CD4-positive, alpha-beta T cell treated with Interleukin-6 for 4 hours (primary cell): ENCODE results near the gene TAGAP.
A peak's percentile ranks its signal among the peaks of the same experiment; 100 is the strongest.

Experiments
- DNase-seq: peaks from one replicate; pipeline ENCODE4 v3.0.0-alpha.2; 2020; ENCODE audit warnings: mixed read lengths

Gene TAGAP

DNA sequence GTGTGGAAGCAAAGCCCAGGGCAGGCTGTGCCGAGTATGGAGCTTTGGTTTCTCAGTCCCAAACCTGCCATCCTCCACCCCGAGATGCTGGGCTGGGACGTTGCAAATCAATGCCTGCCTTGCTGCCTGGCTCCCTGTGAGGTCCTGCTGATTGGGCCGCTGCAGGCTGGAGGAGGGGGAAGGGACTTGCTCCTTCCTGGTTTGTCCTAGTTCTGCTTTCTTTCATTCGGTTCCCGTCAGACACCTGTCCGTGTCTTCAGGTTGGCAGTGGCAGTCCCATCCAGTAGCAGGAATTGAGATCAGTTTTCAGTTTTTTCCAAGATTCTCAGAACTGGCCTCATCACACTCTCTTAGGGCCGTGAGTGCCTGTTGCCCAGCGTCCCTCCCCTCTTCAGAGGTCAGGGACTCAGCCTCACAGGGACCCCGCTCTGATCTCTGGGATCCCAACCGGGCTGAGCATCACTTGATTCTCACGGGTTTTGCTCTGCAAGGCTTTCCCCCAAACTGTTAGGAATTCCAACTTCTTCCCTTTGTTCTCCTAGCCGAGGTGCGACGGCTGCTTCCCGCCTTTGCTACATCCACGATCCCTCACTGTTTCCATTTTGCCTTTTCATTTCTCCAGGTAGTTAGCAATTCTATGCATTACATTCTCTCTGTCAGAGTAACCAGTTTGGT is 24.2 kb upstream of the TAGAP start:
- DNase-seq, result no peak

GRCh38 chr6:159067334-159067733 is 22.5 kb upstream of the TAGAP start:
- no peak for DNase-seq

- no peak for DNase-seq
Observed at GRCh38 chr6:159066483-159066882, 21.7 kb upstream of the TAGAP start.

GRCh38 chr6:159065759-159066329 is 21.1 kb upstream of the TAGAP start:
- no peak for DNase-seq

GRCh38 chr6:159065091-159065490 is 20.3 kb upstream of the TAGAP start:
- DNase-seq, result no peak

DNA sequence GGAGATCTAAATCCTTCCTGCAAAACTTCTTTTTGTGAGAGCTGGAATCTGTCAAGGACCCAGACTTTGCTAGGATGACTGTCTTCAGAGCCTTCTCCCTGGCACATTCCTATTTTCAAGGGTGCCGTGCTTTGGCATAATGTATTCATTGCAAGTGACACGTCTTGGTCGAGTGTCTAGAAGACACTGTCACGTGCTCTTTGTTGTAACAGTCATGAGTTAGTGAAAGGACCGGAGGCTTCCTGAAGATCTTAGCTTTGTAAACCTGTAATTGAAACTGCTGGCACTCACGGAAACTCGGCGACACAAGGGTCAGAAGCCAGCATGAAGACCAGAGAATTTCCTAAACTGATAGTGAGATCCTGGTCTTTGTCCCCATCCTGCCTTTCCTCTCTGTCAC is 19.7 kb upstream of the TAGAP start:
- DNase-seq, result peak; percentile 32

GRCh38 chr6:159063549-159063948 is 18.8 kb upstream of the TAGAP start:
- DNase-seq, result no peak

DNA sequence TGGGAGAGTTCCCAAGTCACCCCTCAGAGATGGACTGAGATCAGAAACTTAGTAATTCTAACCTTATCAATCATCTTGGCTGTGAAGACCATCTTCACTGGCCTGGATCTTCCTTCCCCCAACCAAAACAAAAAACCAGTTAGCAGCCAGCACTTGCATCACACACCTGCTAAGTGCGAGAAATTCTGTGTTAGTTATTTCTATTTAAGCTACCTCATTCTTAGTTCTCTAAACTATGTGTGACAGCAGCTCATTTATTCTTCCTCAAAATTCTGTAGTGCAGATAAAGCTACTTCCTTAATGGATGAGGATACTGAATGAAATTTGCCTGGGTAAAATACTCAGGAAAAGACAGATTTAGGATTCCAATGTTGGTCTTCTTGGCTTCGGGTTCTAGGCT is 18.2 kb upstream of the TAGAP start:
- DNase-seq, result no peak

DNA sequence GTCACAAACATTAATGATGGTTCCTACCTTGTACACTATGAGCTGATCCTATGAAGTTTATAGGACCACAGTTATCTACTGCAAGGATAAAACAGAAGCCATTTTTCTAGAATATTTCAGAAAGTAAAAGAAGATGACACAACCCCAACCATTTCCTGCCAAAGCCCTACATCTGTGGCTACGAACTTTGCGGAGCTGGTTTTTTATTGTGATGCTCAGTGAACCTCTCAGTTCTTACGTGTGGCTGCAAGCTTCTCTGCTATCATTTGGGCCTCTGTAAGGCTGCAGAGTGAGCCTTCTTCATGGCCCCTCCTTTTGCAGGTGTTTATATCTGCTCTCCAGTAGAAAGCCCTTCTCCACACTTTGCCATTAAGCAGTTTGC is 17.8 kb upstream of the TAGAP start:
- peak; percentile 73 for DNase-seq

DNA sequence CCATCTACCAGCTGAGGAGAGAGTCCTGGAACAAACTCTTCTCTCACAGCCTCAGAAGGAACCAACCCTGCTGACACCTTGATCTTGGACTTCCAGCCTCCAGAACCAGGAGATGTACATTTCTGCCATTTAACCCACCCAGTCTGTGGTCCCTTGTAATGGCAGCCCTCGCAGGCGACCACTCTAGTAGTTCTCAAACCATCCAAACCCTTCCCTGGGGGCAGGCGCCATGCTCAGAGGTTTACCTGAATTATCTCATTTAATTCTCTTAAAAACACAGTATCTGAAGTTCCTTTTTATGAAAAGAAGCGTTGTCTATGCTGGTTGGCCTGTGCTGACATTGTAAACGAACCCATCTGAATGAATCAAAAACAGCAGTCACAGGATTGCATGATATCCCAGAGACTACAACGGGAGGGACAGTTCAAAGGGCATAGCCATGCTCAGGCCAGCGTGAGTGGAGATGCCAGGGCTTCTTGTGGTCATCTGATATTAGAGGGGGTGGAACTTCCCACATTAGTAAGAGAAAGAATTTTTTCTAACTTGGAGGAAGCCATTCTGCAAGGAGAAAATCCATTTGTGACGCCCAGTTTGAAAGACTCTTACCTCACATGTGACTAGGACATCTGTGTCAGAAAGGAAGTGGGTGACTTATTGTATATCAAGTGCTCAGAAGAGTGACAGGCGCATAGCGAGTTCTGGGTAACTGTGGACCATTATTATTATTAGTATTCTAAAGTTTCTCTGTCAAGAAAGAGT is 17.2 kb upstream of the TAGAP start:
- peak; percentile 47 for DNase-seq

GRCh38 chr6:159061146-159061545 is 16.4 kb upstream of the TAGAP start:
- DNase-seq, result no peak

DNA sequence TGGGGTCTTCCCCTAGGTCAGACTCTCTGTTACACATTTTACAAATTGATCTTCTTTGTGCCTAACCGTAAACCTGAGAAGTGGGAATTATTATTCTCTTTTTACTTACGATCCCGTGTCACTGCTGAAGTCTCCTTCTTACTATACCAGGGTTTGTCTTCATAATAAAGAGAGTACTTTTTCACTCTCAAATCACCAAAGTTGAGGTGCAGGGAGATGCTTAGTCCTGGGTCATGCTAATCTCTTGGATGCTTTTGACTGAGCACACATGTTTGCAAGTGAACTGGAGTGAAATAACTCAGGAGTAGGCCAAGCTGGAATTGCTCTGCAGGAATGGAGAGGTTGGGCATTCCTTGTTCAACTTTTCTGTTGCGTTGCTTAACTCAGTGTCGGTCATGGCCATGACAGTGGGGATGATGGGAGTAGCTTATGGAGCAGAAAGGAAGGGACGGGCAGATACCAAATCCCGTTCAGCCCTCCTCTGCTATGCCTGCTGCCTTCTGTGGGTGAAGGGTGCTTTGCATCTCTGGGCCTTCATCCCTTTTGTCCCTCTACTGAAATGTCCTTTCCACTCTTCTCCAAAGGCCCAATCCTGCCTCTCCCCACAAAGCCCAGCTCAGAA is 15.2 kb upstream of the TAGAP start:
- DNase-seq, result no peak

GRCh38 chr6:159059141-159059540 is 14.3 kb upstream of the TAGAP start:
- DNase-seq, result no peak

DNA sequence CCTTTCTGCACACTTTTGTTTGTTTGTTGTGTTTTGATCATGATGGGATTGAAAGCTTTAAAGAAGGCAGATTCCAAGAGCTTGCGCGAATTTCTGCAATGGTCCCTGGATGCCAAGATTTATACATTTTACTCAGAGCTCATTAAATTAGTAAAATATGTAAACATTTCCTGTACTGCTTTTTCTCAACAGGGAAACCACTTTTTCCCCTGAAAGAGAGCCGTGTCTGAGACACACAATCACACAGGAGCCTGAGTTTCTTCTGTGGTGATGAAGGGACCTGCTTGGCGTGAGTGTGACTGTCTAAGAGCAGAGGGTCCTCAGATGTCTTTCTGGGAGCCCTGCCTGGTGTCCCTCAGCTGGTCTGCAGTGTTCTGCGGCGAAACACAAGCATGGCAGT is 12.1 kb upstream of the TAGAP start:
- no peak for DNase-seq

- DNase-seq, result no peak
Observed at GRCh38 chr6:159056432-159056831, 11.6 kb upstream of the TAGAP start.

DNA sequence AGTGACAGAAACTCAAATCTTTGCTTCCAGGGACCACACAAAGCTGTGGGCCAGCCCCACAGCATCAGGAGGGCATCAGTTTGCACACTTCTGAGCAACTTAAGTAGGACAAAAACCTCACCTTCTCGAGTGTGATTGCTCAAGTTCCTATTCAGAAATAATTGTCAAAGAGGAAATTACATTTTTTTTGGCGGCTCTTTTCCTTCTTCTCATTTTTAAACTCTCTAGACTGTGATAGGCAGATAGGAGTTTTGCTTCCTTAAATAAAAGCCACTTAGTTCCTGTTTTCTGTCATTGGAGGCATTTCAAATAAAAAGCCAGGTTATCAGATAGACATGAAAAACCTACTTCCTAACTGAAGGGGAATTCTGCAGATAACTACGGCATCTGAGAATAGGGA is 11.2 kb upstream of the TAGAP start:
- DNase-seq, result no peak

DNA sequence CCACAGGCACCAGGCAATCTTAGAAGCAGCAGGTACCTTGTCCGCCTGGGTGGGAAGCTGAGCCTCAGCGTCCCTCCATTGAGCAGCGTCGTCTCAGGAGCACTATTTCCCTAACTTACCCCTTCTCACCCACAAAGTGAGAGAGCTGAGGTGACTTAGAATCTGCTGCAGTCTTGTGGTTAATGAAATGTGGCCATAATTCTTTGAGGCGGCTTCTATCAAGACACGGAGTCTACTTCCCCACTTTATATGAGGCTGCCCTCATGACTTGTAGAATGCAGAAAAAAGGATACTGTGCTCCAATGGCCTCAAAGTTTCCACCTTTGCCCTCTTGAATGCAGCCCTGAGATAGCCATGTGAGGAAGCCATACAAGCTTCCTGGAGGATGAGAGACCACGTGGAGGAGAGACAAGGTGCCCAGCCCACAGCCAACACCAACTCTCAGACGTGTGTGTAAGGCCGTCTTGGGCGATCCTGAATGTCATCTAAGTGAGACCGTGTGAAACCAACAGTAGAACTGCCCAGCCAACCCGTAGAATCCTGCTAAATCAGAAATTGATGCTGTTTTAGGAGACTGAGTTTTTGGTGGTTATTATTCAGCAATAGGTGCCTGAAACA is 9.1 kb upstream of the TAGAP start:
- DNase-seq, result no peak

DNA sequence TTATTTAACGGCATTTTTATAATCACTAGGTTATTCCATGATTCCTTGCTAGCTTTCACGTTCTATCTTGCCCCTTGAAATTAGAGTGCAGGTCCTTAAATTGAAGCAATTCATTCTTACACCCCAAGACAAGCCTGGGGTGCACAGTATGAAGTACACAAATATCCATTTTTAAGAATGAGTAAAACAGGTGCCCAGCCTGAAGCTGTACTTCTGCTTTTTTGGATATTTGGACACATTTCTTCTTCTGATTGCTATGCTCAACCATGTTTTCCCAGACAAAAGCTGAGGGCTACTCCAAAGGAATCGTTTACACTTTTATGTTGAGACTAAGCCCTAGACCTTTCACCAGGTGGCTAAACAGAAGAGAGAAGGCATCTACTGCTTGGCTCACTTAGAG is 7.9 kb upstream of the TAGAP start:
- no peak for DNase-seq

- no peak for DNase-seq
Observed at GRCh38 chr6:159047891-159048685, 3.3 kb upstream of the TAGAP start.

- no peak for DNase-seq
Observed at GRCh38 chr6:159045801-159046200, 1.0 kb upstream of the TAGAP start.

DNA sequence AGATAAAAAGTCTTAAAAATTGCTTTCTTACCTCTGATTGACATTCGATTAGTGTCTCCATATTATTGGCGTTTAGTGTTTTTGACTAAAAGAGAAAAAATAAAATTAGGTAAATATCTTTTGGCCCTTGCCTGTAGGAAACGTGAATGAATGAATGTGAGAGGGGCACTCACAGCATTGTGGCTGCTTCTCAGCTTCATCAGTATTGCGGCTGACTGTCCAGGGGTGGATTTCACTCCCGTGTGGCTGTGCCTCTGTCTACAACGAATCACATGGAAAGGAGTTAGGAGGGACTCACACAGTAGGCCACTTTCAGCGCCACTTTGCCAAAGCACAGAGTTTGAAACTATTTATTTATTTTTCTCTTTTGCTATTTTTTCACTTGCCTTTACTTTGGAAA is 844 bp downstream of the TAGAP start:
- DNase-seq, result no peak

DNA sequence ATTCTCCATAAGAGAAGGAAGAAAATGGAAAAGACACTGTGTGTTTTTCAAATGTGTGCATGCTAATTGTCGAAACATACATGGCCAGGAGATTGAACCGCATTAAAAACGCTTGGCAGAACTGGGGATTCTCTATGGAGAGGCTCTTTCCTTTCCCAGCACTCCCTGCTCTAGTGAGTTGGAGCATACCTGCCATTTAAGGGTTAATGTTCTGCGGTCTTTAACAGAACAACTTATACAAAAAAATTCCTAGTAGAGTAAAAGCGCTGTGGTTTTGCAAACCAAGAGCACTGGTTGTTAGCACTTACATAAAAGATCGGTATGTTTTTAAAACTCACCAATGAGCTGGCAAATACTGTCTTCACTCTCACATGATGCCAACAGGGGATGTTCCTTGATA is 1.5 kb downstream of the TAGAP start:
- no peak for DNase-seq

GRCh38 chr6:159042826-159043181 is 2.0 kb downstream of the TAGAP start:
- DNase-seq, result no peak
